Activated naive CD4-positive, alpha-beta T cell (primary cell): ENCODE measurements around the gene RPL39L.
A peak's percentile ranks its signal among the peaks of the same experiment; 100 is the strongest.
"Not testable (repeated sequence)": the region's sequence is repeated elsewhere in the genome, so short reads cannot be mapped to it uniquely, and the experiment has no call there.

ENCODE experiments used
- DNase-seq, 4 experiments: peaks; one replicate each; lab custom pipeline; 2025; lab: John Stamatoyannopoulos, UW

Gene RPL39L

DNA sequence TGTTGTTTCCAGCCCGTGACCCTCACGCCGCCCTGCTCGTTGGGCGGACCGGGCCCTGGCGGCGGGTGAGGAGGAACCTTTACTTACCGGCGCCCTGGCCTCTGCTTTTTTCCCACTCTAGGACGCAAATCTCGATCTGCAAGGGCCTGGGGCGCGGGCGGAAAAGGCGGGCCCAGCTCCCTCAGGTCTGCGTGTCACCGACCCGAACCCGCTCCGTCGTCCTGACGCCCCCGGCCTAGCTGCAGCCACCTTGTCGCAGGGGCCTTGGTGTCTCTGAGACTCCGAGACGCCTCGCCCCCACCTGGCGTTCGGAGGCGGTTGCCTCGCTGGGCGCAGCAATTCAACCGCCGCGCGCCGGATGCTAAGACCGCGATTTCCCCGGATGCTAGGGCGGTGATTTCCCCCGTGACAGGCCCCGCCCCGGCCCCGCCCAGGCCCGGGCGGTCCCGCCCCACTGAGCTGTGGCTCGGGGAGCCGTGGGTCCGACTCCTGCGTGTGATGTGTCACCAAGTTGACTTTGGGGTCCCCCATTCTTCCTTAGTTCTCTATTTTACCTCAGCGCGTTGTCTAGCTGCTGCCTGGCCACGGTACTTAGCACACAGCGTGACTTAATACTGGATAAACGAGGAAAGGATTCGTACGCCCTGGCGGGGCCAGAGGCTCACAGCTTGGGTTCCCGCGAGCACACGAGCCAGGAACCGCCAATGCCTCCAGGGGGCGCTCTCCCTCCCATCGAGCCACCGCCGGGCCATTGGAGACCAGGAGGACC lies at the start of gene RPL39L:
Gene RPL39L (minus strand): TSS at position 371 of the 769 bp plus-strand sequence. CDS start 18,196 bp downstream, outside the sequence.
- DNase-seq, result peak; percentile 79 to 90 (median 84)

DNA sequence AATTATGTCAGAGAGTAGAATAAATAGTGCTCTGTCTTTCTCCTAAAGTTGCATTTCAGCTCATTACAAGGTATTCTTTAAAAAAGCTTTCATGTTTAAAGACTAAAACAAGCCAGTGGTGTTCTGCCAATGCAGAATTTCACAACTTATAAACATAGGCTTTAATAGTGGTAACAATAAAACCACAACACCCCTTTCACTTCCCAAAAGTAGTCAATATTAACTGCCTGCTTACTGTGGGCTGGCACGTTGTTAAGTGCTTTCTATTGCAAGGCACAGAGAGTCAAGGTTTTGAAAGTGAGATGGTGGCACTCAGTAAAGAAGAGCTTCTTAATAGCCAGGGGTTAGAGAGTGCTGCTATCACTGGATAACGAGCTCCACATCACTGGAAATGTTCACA lies 49.6 kb upstream of the RPL39L start:
- DNase-seq, result no peak

- DNase-seq, result no peak
Measured at GRCh38 chr3:187186801-187187421, 47.6 kb upstream of the RPL39L start.

DNA sequence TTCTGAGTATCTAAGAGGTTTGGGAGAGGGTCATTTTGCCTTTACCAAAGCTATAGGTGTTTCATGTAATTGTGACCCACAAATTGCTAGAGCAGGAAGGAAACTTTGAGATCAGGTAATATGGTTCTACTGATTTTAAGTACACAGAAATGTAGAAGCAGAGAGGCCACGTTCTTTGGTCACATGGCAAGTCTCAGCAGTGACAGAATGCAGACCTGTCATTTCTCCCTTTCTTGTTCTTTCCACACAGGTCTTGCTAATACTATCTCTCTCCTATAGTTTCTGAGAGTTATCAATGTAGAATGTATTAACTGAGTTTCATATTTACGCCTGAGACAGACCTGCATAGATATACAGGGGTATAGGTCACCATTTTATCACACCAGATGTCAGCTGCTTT lies 47.1 kb upstream of the RPL39L start:
- DNase-seq, result no peak

DNA sequence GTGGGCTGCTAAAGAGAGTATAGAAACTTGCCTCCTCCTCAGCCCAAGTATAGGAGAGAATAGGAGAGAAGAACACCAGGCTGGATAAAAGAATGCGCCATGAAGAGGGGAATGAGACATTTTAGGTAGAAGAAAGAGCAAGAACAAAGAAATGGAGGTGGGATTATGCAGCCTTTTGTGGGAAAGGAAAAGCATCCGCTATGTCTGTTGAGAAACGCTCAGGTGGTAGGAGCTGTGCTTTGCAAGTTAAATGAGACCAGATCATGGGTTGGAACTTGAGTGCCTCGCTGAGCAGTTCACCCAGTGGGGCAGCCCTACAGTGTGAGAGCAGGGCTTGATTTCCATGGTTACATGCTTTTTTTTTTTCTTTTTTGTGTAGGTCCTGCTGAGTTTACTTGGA lies 46.5 kb upstream of the RPL39L start:
- DNase-seq, result no peak

GRCh38 chr3:187183903-187184302 lies 44.6 kb upstream of the RPL39L start:
- DNase-seq, result no peak

GRCh38 chr3:187183210-187183862 lies 44.0 kb upstream of the RPL39L start:
- no peak for DNase-seq

GRCh38 chr3:187181454-187182170 lies 42.3 kb upstream of the RPL39L start:
- DNase-seq, result no peak

DNA sequence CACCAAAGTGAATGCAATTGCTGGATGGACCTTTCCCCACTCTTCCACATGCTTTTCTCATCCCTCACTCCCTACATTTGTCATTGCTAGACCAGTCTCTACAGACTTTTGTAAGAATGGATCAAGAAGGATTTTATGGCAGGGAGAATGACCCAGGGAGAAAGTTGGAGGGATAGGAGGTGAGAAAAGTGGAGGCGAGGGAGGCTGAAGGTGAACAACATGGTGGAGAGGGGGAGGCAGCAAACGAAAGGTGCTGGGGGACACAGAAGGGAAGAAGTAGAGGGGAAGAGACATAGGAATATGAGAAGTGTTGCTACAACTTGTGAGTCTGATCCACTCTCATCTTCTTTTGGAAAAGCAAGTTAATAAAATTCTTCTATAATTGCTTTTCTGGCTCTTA lies 33.6 kb upstream of the RPL39L start:
- no peak for DNase-seq

GRCh38 chr3:187170911-187171310 lies 31.6 kb upstream of the RPL39L start:
- DNase-seq, result not testable (repeated sequence)

DNA sequence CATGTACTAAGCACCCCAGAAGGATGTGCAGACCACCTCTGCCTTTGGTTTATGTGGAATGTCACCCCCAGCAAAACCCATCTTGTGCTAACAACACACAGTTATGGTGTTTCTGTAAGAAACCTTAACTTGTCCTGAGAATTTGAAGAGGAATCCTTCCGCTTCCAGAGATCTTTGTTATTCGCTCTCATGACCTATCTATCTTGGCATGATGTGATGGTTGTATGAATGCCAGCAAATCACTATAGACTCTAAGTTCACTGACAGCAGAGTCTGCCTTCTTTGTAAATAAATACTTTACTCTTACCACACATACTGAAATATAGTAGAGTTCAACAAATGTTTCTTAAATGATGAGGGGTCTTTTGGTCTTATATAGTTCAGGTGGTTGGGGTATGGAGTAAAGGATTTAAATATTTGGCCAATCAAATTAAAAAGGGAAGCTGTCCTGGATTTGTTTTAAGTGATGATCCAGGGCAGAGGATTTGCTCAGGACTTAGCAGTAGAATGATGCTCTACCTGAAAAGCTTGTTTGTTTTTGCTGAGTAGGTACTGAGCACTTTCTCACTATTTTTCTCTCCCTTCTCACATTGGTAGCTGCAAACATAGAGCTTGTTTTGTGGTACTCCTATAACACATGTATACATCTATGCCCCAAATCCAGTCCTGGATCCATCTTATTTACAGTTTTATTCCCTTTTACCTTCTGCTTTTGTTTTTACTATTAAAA lies 30.1 kb upstream of the RPL39L start:
- no peak for DNase-seq

GRCh38 chr3:187167777-187168176 lies 28.5 kb upstream of the RPL39L start:
- DNase-seq, result no peak

DNA sequence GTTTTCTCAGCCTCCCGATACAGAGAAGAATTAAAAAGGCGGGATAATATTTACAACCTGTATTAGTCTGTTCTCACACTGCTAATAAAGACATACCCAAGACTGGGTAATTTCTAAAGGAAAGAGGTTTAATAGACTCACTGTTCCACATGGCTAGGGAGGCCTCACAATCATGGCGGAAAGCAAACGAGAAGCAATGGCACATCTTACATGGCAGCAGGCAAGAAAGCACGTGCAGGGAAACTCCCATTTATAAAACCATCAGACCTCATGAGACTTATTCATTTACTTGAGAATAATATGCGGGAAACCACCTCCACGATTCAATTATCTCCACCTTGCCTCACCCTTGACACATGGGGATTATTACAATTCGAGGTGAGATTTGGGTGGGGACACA lies 27.5 kb upstream of the RPL39L start:
- DNase-seq, result no peak

DNA sequence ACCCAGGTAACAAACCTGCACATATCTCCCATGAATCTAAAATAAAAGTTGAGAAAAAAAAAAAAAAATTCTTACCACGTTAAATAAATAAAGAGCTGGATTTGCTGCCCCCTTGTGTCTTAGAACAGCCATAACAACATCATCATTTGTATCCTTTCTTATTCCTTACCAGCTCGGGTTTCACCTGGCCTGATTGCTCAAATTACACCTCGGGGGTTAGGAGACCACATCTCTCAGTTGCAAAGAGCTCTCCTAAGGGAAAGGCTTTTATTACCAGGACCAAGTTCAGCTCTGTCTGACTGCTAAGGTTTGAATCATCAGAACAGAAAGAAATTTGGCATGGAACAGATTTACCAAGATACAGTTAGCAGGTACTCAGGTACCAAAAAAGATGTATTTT lies 25.8 kb upstream of the RPL39L start:
- no peak for DNase-seq

DNA sequence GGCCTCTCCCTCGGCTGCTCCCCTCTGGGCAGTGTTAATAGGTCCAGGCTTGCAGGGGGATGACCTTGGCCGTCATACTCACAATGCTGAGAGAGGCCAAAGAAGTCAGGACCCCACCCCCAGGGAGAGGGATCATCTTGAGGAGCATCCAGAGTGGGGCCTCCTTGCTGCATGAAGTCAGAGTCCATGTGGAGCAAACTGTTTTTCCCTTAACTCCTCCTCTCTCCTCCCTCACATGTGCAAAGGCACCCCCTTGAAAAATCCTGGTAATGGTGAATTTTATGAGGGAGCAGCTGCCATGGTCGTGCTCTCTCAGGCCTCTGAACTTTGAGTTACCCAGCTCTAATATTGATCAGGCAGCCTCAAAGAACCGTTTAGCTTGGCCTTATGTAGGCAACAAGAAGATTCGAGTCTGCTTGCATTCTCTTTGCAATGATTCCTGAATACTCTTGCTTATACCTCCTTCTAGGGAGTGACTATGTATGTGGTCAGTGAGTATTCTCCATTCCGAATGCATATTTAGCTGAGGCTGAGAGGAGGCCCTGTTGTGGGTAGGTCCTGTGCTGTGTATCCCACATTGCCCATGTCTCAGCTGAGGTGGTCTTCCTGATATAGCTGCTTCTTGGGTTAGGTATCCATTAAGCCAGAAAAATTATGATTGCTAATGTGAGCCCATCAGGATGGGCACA lies 23.1 kb upstream of the RPL39L start:
- no peak for DNase-seq

DNA sequence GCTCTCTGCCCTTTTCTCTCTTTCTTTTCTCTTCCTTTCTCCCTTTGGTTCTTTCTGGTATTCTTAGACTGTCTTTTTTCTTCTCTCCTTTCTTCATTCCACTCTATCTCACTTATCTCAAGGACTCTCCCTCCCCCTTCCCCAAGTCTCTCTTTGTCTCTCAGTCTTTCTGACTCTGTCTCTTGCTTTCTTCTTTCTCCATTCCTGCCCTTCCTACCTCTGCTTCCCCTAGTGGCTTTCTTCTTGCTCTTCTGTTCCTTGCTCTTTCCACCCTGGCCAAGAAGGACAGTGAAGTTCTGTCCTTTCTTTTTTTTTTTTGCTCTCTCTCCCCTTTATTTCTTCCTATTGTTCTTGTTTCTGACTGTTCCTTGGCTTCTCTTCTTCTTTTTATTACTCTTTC lies 22.3 kb upstream of the RPL39L start:
- DNase-seq, result no peak

GRCh38 chr3:187150599-187150998 lies 11.3 kb upstream of the RPL39L start:
- peak; percentile 7 to 50 (median 24) for DNase-seq

- DNase-seq, result no peak
Measured at GRCh38 chr3:187150186-187150585, 10.9 kb upstream of the RPL39L start.

GRCh38 chr3:187146389-187146788 lies 7.1 kb upstream of the RPL39L start:
- no peak for DNase-seq

GRCh38 chr3:187145149-187145895 lies 6.0 kb upstream of the RPL39L start:
- no peak for DNase-seq

DNA sequence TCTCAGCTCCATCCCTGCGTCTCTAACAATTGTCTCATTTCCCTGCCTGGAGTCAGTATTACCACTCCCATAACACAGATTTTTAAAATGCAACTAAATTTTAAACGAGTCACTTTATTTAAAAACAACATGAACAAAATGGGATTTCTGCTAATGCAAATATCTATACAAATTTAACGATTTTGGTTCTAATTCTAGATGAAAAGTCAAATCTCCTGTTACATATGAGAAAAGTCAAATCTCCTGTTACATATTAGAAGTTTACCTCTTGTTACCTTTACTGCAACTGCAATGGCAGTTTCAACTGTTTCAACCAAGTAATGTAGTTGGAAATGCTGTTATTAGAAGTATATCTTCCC lies 578 bp upstream of the RPL39L start:
- DNase-seq, result no peak
